ENCODE data around the gene MLN. TPM values are rescaled to one million over a fixed set of nuclear protein-coding genes. Genes with fewer than 3 reads are reported as not detected.

Gene MLN
- total RNA-seq, 1 donor from 2014 or later = not detected

- Mint-ChIP-seq H3K27me3 (ENCODE audit: unreplicated experiment) (peaks cover 12% of the 10 kb centered on the region), H3K36me3 (ENCODE audit: low read depth, unreplicated experiment) (peaks cover 4% of the 10 kb centered on the region), H3K9me3 (ENCODE audit: unreplicated experiment) (no peaks in the 10 kb centered on the region), H3K4me3 (ENCODE audit: unreplicated experiment) (no peak overlapping the region), H3K27ac (ENCODE audit: unreplicated experiment) (no peak overlapping the region), H3K4me1 (ENCODE audit: unreplicated experiment) (no peaks in the 10 kb centered on the region)
- no peak for TF ChIP-seq CTCF (IDR thresholded peaks at IDR 0.05; ENCODE audit: unreplicated experiment)
- no peak for DNase-seq (ENCODE audit: low spot score)
Observed at GRCh38 chr6:33754222-33754621, 49.6 kb downstream of the MLN start.

GRCh38 chr6:33752646-33753015 lies 51.2 kb downstream of the MLN start:
- no peak overlapping the region for H3K4me3 Mint-ChIP-seq (ENCODE audit: unreplicated experiment)
- H3K27ac Mint-ChIP-seq (ENCODE audit: unreplicated experiment) = no peak overlapping the region
- TF ChIP-seq CTCF (IDR thresholded peaks at IDR 0.05; ENCODE audit: unreplicated experiment) = no peak
- peaks cover 4% of the 10 kb centered on the region for H3K36me3 Mint-ChIP-seq (ENCODE audit: low read depth, unreplicated experiment)
- H3K4me1 Mint-ChIP-seq (ENCODE audit: unreplicated experiment) = no peaks in the 10 kb centered on the region
- DNase-seq (ENCODE audit: low spot score) = no peak
- no peaks in the 10 kb centered on the region for H3K9me3 Mint-ChIP-seq (ENCODE audit: unreplicated experiment)
- peaks cover 9% of the 10 kb centered on the region for H3K27me3 Mint-ChIP-seq (ENCODE audit: unreplicated experiment)

DNA sequence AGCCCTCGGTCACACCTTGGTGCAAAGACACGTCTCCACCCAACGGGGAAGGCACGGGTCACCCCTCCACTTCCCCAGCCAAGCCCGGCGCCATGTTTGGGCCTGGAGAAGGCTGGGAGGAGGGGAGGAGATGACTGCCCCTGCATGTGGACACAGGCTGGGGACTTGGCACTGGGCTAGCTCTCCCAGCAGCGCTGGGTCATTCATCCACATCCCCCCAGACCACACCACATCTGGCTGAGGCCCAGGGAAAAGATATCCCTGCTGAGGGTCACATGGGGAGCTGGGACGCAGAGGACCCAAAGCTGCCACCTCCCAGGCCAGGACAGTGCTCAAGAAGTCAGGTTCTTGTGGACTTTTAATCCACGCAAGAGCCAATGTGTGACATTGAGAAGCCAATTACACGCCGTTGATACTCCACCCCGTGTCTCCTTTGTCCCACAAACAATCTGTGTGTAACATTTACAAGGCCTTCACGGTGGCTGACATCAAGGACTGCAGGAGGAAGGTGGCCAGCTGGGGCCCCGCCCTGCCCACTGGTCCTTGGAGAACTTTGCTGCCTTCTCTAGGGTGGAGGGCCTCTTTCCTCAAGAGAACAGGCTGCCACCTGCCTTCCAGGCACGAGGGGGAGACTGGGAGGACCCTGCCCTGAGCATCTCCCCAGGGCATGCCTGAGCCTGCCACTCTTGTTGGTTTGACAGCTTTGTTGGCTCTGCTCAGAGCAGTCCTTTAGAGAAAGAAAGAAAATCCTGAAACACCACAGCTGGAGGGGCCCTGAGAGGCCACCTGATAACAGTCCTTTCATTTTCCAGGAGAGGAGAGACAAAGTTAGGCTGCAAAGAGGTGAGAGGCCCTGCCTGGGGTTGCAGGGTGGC lies 51.8 kb downstream of the MLN start:
- DNase-seq (ENCODE audit: low spot score) = no peak
- Mint-ChIP-seq H3K4me3 (ENCODE audit: unreplicated experiment) (no peak overlapping the region), H3K36me3 (ENCODE audit: low read depth, unreplicated experiment) (peaks cover 4% of the 10 kb centered on the region), H3K27ac (ENCODE audit: unreplicated experiment) (no peak overlapping the region), H3K9me3 (ENCODE audit: unreplicated experiment) (no peaks in the 10 kb centered on the region), H3K27me3 (ENCODE audit: unreplicated experiment) (peaks cover 11% of the 10 kb centered on the region), H3K4me1 (ENCODE audit: unreplicated experiment) (peaks cover 4% of the 10 kb centered on the region)
- no peak for TF ChIP-seq CTCF (IDR thresholded peaks at IDR 0.05; ENCODE audit: unreplicated experiment)

- H3K27ac Mint-ChIP-seq (ENCODE audit: unreplicated experiment) = no peak overlapping the region
- DNase-seq (ENCODE audit: low spot score) = no peak
- peaks cover 13% of the 10 kb centered on the region for H3K27me3 Mint-ChIP-seq (ENCODE audit: unreplicated experiment)
- TF ChIP-seq CTCF (IDR thresholded peaks at IDR 0.05; ENCODE audit: unreplicated experiment) = no peak
- H3K4me3 Mint-ChIP-seq (ENCODE audit: unreplicated experiment) = no peak overlapping the region
- H3K36me3 Mint-ChIP-seq (ENCODE audit: low read depth, unreplicated experiment) = peaks cover 4% of the 10 kb centered on the region
- no peaks in the 10 kb centered on the region for H3K9me3 Mint-ChIP-seq (ENCODE audit: unreplicated experiment)
- H3K4me1 Mint-ChIP-seq (ENCODE audit: unreplicated experiment) = peaks cover 8% of the 10 kb centered on the region
Observed at GRCh38 chr6:33750244-33750991, 53.4 kb downstream of the MLN start.

- Mint-ChIP-seq H3K4me3 (ENCODE audit: unreplicated experiment) (no peak overlapping the region), H3K36me3 (ENCODE audit: low read depth, unreplicated experiment) (peaks cover 4% of the 10 kb centered on the region), H3K4me1 (ENCODE audit: unreplicated experiment) (peaks cover 9% of the 10 kb centered on the region), H3K27ac (ENCODE audit: unreplicated experiment) (no peak overlapping the region), H3K9me3 (ENCODE audit: unreplicated experiment) (no peaks in the 10 kb centered on the region), H3K27me3 (ENCODE audit: unreplicated experiment) (peaks cover 14% of the 10 kb centered on the region)
- no peak for DNase-seq (ENCODE audit: low spot score)
- no peak for TF ChIP-seq CTCF (IDR thresholded peaks at IDR 0.05; ENCODE audit: unreplicated experiment)
Observed at GRCh38 chr6:33749401-33749800, 54.4 kb downstream of the MLN start.

Data from endothelial cell (in vitro differentiated cells).